Myocyte (in vitro differentiated cells): Measurements from ENCODE around the gene CUZD1. TPM values are rescaled to one million over a fixed set of nuclear protein-coding genes. Genes with fewer than 3 reads are reported as not detected.
"Not testable (repeated sequence)": the region's sequence is repeated elsewhere in the genome, so short reads cannot be mapped to it uniquely, and the experiment has no call there.

Source experiments
- DNase-seq: peaks from one replicate; pipeline ENCODE4 v3.0.0-alpha.2; 2012; ENCODE audit warnings: low read depth
- polyA plus RNA-seq: library from polyadenylated mRNA; unstranded; fragments of >200 nt; gene quantifications from one replicate; pipeline ENCODE4 v1.2.1, GENCODE V29; 2012; ENCODE audit warnings: missing spikeins
- total RNA-seq: library from RNA; depleted of rRNA; stranded (reverse); fragments of >200 nt; gene quantifications from 2 replicates; pipeline ENCODE4 v1.2.3, GENCODE V29; 2014

CUZD1 gene, protein sequence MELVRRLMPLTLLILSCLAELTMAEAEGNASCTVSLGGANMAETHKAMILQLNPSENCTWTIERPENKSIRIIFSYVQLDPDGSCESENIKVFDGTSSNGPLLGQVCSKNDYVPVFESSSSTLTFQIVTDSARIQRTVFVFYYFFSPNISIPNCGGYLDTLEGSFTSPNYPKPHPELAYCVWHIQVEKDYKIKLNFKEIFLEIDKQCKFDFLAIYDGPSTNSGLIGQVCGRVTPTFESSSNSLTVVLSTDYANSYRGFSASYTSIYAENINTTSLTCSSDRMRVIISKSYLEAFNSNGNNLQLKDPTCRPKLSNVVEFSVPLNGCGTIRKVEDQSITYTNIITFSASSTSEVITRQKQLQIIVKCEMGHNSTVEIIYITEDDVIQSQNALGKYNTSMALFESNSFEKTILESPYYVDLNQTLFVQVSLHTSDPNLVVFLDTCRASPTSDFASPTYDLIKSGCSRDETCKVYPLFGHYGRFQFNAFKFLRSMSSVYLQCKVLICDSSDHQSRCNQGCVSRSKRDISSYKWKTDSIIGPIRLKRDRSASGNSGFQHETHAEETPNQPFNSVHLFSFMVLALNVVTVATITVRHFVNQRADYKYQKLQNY
- total RNA-seq = 16.7 and 40.3 TPM in 2 replicates
- 5.1 TPM for polyA plus RNA-seq

DNA sequence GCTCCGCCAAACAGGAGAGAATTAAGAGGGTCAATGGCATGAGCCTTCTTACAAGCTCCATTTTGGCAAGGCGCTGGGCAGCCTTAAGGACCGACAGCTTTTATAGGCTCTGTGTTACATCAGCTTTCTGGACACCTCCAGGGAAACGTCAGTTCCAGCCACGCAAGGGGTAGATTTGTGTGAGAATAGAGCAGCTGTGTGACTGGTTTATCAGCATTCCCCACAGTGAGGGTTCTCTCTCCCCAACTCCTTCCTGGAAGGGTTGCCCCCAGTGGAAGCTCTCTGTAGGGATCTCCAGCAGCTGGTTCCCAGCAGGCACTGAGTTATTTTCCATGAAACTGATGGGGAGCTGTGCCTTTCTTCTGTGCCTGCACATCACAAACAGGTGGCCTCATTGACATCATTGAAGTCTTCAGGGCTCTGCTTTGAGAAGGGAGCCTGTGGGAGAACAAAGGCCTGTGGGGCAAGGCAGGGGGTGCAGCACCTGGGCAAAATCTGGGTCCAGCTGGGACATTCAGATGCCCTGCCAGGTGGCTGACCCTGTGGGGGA is at the start of gene CUZD1:
Gene CUZD1, minus strand, starts transcription at position 75 of the 550 bp plus-strand sequence. Its CDS starts 14 bp downstream, at position 61.
- peak; percentile 80 for DNase-seq

DNA sequence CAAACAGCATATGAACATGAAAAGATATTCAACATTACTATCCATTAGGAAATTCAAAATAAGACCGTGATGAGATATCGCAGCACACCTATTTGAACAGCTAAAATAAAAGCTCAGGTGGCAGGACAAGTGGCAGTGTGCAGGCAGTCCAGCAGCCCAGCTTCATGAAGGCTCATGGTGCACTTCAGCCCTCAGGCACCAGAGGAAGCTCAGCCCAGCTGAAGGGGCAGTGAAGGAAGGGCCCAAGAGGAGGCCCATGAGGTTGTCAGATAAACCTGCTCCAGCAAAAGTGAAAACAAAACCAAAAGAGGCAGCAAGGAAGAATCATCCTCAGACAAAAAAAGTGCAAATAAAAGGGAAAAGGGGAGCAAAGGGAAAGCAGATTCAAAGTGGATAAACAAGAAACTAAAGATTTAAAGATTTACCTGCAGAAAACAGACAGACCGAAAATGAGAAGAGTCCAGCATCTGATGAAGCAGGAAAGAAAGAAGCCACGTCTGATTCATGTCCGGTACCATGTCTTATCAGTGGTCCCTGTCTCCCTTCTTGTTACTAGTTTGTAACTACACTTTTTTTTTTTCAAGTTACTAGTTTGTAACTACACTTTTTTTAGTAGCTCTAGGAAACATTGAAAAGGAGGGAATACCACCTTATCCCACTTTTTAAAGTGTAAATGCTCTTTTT is 48.7 kb upstream of the CUZD1 start:
- DNase-seq = no peak

DNA sequence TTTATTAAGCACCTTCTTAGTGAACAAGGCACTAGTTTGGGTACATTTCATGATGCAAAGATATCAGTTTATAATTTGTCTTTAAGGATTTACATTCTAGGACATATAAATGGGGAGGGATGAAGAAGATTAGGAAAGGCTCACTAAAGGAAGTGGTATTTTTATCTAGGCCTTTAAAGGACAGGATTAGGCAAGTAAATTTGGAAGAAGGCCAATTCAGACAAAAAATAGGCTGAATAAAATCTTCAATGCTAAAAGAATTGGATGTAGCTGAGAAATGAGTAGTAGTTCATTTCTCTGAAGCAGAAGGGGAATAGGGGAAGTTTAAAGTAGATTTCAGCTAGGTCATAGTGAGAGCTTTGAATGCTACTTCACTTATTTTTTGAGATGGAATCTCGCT is 38.5 kb upstream of the CUZD1 start:
- no peak for DNase-seq

DNA sequence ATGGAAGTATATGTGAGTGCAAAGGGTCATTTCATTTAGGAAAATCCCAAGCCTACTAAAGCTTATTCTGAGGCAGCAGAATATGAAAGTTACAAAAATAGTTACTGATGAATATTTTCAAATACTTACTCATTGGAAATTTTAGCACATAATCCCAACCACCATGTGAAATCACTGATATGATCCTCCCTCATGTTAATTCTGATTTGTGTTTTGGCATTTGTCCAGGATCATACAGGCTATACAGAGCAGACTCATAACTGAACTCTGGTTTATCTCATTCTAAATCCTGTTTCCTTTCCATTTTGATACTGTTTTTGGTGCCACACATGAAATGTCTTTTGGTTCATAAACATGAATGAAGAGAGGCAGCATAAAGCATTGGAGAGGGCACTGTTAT is 37.1 kb upstream of the CUZD1 start:
- DNase-seq = no peak

DNA sequence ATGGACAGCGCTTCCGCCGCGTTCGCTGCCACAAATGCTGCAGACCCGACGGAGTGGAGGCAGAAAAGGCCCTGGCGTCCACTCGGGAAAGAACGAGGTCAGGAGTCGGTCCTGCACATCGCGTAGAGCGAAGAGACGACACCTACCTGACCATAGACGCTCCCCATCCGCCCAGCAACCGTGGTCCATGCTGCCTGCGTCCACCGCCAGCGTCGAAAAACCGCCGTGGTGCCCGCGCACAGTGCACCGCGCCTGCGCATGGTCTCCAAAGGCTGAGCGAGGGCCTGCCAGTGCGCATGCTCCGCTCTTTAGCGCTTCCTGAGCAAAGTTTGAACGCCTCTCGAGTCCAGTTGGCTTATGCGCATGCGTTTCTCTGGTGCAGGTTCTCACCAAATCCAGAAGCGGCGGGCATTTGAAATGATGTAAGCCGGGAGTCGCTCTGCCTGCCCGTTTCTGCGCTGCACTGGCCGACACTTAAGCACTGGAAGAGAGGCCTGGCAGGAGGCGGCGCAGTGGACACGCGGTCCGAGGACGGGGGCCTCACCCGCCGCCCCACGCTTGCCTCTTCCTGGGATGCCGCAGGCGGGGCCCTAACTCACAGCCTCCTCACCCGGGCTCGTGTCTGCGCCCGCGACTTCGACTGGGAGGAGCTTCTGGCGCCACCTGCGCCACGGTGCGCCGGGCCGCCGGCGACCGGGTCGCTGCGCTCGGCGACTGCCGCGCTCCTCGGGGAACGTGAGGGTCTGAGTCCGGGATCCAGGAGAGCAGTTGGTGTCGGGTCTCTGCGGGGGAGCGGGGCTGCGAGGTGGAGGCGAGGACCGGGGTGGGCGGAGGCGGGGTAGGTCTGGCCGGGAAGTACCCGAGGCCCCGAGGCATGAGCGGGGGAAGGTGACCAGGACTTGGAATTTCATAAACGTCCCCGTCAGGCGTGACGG is 33.9 kb upstream of the CUZD1 start, which contains the start of gene FAM24B:
Gene FAM24B, minus strand, starts transcription at position 243 of the 935 bp plus-strand sequence. CDS start 29,066 bp downstream, outside the sequence.
- DNase-seq = peak; percentile 99

DNA sequence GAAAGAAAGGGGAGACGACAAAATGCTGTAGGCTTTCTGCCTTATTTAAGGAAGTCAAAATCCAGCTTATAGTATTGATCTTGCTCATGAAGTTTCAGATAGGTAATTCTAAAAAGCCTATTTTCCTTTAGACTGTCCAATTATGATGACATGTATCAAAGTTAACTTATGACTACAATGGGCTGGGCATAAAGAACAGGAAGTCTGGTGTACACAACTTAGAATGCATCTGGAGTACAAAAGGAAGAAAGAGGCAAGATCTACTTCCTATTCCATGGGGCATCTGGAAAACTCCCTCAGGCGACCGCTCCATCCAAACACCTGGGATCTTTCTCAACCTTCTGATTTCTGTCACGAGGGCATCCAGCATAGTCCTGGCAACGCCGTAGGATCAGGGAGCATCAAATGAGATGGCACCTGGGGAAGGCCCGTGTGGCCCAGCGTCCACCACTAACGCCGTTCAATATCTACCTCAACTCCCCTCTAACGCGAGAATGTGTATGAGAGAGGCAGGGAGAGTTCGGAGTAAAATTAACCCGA is 33.2 kb upstream of the CUZD1 start:
- no peak for DNase-seq

DNA sequence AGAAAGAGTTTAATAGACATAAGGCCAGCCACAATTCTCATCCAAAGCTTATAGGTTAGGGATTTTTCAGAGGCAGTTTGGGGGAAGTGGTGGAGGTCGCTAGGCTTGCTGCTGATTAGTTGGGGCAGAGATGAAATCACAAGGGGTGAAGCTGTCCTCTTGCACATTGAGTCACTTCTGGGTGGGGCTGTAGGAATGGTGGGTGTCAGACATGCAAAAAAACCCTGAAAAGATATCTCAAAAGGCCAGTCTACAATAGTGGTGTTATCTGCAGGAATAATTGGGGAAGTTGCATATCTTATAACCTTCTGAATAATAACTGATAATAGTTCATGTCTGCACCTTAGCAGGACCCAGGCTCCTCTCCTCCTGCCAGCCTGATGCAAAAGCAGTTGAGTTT is 31.6 kb upstream of the CUZD1 start:
- DNase-seq = no peak

DNA sequence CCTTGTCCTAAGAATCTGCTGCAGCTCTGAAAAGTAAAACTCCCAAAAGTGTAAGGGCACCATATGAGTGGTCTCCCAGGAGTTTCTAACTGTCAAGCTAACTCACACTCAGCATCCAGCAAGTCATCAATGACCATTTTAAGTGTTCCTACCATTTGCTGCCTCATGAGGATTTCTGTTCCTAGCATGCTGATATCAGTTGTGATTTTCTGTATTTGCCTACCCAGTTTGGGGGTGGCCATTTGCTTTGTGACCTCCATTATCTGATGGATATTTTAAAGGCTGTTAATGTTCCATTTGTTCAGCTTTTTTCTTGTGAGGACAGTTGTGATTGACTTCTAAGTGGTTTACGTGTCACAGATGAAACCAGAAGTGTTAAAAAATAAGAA is 30.8 kb upstream of the CUZD1 start:
- DNase-seq = no peak

DNA sequence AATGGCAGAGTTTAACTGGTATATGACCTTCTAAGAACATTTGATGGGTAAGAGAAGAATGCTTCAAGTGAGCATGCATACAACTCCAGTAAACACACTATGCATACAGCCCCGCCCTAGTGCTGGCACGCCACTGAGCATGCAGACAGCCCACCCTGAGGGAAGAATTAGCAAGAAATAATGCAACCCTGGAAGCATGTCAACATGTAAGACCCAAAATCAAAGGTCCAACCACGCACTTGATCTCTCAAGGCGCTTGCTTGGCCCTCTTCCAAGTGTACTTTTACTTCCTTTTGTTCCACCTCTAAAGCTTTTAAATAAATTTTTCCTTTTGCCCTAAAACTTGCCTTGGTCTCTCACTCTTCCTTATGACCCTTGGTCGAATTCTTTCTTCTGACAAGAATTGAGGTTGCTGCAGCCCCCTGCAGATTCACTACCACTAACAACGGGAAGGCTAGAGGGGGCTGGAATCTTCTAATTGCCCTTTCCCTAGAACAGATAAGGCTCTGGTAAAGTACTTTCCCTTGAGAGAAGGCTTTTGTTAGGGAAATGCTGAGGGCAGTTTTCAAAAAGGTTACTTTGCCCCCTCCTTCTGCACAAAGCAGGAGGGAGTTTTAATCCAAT is 30.3 kb upstream of the CUZD1 start:
- DNase-seq = no peak

DNA sequence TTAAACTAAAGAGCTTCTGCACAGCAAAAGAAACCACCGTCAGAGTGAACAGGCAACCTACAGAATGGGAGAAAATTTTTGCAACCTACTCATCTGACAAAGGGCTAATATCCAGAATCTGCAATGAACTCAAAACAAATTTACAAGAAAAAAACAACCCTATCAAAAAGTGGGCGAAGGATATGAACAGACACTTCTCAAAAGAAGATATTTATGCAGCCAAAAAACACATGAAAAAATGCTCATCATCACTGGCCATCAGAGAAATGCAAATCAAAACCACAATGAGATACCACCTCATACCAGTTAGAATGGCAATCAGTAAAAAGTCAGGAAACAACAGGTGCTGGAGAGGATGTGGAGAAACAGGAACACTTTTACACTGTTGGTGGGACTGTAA is 26.3 kb upstream of the CUZD1 start:
- not testable (repeated sequence) for DNase-seq

DNA sequence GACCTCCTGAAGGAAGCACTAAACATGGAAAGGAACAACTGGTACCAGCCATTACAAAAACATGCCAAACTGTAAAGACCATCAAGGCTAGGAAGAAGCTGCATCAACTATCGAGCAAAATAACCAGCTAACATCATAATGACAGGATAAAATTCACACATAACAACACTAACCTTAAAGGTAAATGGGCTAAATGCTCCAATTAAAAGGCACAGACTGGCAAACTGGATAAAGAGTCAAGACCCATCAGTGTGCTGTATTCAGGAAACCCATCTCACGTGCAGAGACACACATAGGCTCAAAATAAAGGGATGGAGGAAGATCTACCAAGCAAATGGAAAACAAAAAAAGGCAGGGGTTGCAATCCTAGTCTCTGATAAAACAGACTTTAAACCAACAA is 23.1 kb upstream of the CUZD1 start:
- DNase-seq = not testable (repeated sequence)

DNA sequence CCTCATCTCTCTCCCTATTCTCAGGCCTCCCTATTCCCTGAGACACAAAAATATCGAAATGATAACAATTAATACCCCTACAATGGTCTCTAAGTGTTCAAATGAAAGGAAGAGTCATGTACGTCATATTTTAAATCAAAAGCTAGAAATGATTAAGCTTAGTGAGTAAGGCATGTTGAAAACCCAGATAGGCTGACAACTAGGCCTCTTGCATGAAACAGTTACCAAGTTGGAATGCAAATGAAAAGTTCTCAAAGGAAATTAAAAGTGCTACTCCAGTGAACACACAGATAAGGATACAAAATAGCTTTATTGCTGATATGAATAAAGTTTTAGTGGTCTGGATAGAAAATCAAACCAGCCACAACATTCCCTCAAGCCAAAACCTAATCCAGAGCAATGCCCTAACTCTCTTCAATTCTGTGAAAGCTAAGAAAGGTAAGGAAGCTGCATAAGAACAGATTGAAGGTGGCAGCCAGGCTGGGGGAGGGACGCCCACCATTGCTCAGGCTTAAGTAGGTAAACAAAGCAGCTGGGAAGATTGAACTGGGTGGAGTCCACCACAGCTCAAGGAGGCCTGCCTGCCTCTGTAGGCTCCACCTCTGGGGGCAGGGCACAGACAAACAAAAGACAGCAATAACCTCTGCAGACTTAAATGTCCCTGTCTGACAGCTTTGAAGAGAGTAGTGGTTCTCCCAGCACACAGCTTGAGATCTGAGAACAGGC is 21.3 kb upstream of the CUZD1 start:
- DNase-seq = not testable (repeated sequence)

DNA sequence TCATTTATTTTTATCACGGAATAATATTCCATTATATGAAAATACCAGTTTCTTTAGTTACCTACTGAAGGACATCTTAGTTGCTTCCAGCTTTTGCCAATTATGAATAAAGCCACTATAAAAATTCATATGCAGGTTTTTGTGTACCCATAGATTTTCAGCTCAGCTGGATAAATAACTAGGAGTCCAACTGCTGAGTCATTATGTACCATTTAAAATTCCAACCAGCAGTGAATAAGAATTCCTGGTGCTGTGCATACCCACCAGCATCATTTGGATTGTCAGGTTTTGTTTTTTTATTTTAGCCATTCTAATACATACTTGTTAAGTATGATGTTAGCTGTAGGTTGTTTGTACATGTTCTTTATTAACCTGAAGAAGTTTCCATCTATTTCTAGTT is 19.2 kb upstream of the CUZD1 start:
- no peak for DNase-seq

DNA sequence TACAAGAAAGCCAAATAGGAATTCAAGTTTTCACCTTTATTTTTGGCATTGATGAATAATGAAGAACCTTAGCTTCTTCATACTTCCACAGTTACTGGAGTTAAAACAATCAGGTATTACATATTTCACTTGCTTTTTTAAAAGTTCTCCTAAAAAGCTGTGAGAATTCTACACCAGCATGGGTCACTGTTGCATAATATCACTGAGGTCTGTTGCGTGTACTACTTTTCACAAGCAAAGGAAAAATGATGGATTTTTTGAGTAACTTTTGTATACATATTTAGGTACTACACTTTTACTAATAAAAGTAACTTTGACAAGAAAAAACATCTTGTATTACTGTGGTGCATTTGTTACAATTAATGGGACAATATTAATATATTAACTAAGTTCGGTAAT is 18.5 kb upstream of the CUZD1 start:
- DNase-seq = no peak

DNA sequence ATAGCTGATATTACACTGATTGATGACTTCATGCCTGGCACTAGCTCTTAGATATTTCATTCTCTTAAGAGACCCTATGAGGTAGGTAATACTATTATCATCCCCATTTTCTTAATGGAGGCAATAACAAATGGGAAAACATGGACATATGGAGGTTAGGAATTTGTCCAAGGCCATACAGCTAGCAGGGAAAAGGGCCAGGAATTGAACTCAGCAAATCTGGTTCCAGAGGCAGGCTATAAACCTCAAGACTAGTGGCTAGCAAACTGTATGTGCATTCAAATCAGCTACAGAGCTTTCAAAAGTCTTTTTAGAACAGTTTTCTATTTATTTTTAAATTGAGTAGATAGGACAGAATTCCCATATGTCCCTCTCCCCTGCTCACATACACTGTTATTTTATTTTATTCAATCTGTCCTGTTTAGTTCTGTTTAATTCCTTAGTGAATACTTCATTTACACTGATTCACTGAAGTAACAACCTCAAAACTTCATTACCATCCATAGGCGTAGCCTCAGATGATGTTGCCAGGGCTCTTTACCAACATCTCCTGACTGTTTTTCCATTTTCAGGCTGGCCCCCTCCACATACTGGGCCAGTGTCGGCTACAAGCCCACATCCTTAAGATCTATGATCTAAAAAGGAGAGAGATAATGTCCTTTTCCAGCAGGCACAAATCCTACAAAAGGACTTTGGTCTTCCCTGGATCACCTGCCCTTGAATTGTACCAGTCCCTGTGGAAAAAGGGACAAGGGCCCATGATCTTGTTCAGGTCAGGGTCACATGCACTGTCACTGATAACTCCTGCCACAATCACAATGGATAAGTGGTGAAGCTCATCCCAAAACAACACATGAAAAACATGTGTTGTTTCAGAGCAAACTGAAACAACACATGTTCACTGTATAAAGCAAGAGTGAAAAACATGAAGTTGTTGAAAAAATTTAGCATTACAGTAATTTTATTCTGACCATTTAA is 17.8 kb upstream of the CUZD1 start:
- DNase-seq = no peak

DNA sequence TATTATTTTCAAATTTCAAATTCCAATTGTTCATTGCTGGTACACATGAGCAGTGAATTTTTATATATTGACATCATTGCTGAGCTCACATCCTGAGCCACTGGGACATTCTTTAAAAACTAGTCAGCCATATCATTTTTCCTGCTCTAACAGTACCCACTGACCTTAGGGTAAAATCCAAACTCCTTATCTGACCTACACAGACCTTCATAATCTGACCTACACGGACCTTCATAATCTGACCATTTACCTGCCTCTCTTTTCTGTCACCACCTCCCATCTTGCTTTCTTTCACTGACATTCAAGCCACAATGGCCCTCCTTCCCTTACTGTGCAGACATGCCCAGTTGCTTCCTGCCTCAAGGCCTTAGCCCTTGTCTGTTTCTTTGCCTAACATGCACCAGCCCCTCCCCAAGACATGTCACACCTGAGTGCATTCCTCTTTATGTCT is 16.1 kb upstream of the CUZD1 start:
- DNase-seq = peak; percentile 73

DNA sequence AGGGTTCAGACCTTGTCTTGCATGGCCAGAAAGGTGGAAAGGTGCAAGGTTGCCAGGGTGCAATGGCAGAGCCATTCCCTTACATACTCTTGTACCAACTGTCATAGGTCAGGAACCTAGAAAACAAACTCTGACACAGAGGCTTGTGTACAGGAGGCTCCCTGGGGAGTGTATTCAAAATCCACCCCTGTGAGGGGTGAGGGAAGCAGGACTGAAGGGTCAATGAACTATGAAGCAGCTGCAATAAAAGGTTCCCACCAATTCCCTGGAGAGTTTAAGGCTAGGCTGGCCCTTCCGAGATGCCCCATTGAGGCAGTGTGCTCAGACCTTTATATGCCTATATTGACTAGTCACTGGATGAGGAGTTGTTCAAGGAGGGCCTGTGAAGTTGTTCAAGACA is 13.9 kb upstream of the CUZD1 start:
- peak; percentile 53 for DNase-seq

DNA sequence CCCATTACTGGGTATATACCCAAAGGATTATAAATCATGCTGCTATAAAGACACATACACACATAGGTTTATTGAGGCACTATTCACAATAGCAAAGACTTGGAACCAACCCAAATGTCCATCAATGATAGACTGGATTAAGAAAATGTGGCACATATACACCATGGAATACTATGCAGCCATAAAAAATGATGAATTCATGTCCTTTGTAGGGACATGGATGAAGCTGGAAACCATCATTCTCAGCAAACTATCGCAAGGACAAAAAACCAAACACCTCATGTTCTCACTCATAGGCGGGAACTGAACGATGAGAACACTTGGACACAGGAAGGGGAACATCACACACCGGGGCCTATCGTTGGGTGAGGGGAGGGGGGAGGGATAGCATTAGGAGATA is 12.4 kb upstream of the CUZD1 start:
- not testable (repeated sequence) for DNase-seq
